GM23338 (cell line): ENCODE measurements around the gene GLG1.
"Not testable (repeated sequence)": the region's sequence is repeated elsewhere in the genome, so short reads cannot be mapped to it uniquely, and the experiment has no call there.

Source experiments
- EZH2 ChIP-seq: fragments of 200-600 bp; sonication (generic); IDR thresholded peaks from one replicate; pipeline ENCODE4 v1.8.0; 2017; ENCODE audit warnings: antibody characterized with exemption, mild to moderate bottlenecking, low read depth; ENCODE audit not compliant: unreplicated experiment
- EZH2phosphoT487 ChIP-seq: fragments of 200-600 bp; sonication (generic); IDR thresholded peaks from one replicate; pipeline ENCODE4 v1.8.1; 2018; ENCODE audit warnings: antibody characterized with exemption; ENCODE audit not compliant: unreplicated experiment
- POLR2AphosphoS5 ChIP-seq: IDR thresholded peaks from 2 replicates; pipeline ENCODE4 v1.6.1; 2016; ENCODE audit warnings: antibody characterized with exemption, low read depth
- TF ChIP-seq, protein P1 (sequence below), 2 experiments: fragments of 200-600 bp in 1 of 2; sonication (generic) in 1 of 2; conservative IDR thresholded peaks; 2 replicates each; pipeline versions ENCODE4 v1.5.1 to v1.6.1; 2016 to 2017; ENCODE audit warnings: antibody characterized with exemption in 2 of 2, low read depth in 2 of 2, mild to moderate bottlenecking in 2 of 2, moderate library complexity in 1 of 2

DNA sequence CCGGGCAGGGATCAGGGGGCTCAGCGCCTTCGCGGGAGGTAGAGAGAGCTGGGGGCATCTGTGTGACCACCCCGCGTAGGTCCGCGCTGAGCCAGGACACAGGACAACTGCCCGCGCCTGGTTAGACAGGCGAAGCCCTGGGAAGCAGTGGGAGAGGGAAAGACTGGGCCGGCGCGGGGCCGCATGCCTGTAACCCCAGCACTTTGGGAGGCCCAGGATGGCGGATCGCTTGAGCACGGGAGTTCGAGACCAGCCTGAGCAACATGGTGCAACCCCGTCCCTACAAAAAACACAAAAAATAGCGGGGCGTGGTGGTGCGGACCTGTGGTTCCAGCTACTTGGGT, 199.6 kb downstream of the GLG1 start:
- TF ChIP-seq, protein P1, sequence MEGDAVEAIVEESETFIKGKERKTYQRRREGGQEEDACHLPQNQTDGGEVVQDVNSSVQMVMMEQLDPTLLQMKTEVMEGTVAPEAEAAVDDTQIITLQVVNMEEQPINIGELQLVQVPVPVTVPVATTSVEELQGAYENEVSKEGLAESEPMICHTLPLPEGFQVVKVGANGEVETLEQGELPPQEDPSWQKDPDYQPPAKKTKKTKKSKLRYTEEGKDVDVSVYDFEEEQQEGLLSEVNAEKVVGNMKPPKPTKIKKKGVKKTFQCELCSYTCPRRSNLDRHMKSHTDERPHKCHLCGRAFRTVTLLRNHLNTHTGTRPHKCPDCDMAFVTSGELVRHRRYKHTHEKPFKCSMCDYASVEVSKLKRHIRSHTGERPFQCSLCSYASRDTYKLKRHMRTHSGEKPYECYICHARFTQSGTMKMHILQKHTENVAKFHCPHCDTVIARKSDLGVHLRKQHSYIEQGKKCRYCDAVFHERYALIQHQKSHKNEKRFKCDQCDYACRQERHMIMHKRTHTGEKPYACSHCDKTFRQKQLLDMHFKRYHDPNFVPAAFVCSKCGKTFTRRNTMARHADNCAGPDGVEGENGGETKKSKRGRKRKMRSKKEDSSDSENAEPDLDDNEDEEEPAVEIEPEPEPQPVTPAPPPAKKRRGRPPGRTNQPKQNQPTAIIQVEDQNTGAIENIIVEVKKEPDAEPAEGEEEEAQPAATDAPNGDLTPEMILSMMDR (conservative IDR thresholded peaks at IDR 0.05; ENCODE audit: low read depth in 2 of 2) = not testable (repeated sequence)
- TF ChIP-seq POLR2AphosphoS5, EZH2phosphoT487, EZH2: not testable (repeated sequence)
